Keratinocyte (primary cell): ENCODE results near the gene SNX8. TPM values are rescaled to one million over a fixed set of nuclear protein-coding genes. Genes with fewer than 3 reads are reported as not detected.

Source experiments
- DNase-seq: peaks from one replicate; pipeline ENCODE4 v3.0.0-alpha.2; 2011; ENCODE audit warnings: low read depth, missing footprints, low spot score
- FAIRE-seq: peaks from 2 replicates; lab custom pipeline; 2011; peaks lifted over from hg19 to GRCh38; lab: Jason Lieb, UNC
- H2AFZ ChIP-seq: 2 replicates; pipeline ENCODE4 v1.6.0; 2012; ENCODE audit warnings: low read length, control low read depth, inconsistent platforms; ENCODE audit not compliant: control insufficient read depth
- H3K27ac ChIP-seq: 2 replicates; pipeline ENCODE4 v1.5.1; 2011; ENCODE audit warnings: low read length; ENCODE audit not compliant: control insufficient read depth, insufficient read depth
- H3K27me3 ChIP-seq: 3 replicates; pipeline ENCODE4 v1.6.0; 2011; ENCODE audit warnings: low read length; ENCODE audit not compliant: control insufficient read depth, insufficient read depth; ENCODE audit errors: extremely low read depth
- H3K36me3 ChIP-seq, 2 experiments: 2 replicates in 1 of 2; 3 replicates in 1 of 2; pipeline ENCODE4 v1.5.1; 2011; ENCODE audit warnings: low read length in 2 of 2, mild to moderate bottlenecking in 1 of 2; ENCODE audit not compliant: control insufficient read depth in 2 of 2, insufficient read depth in 2 of 2; ENCODE audit errors: extremely low read depth in 1 of 2
- H3K4me1 ChIP-seq: 3 replicates; pipeline ENCODE4 v1.5.1; 2011; ENCODE audit warnings: low read length; ENCODE audit not compliant: control insufficient read depth, insufficient read depth; ENCODE audit errors: extremely low read depth
- H3K4me2 ChIP-seq: 3 replicates; pipeline ENCODE4 v1.6.0; 2011; ENCODE audit warnings: low read depth, low read length; ENCODE audit not compliant: control insufficient read depth, insufficient read depth; ENCODE audit errors: extremely low read depth
- H3K4me3 ChIP-seq, 3 experiments: fragments of 200-600 bp in 1 of 3; sonication (generic) in 1 of 3; 2 replicates in 2 of 3; 3 replicates in 1 of 3; pipeline ENCODE4 v1.5.1; 2011 to 2016; ENCODE audit warnings: low read length in 3 of 3, mild to moderate bottlenecking in 3 of 3, control low read depth in 2 of 3, inconsistent platforms in 1 of 3, low read depth in 1 of 3, mixed read lengths in 1 of 3, mixed run types in 1 of 3, moderate library complexity in 1 of 3; ENCODE audit not compliant: control insufficient read depth in 2 of 3, insufficient read depth in 2 of 3; ENCODE audit errors: extremely low read depth in 1 of 3
- H3K79me2 ChIP-seq: 2 replicates; pipeline ENCODE4 v1.6.0; 2012; ENCODE audit warnings: low read length; ENCODE audit not compliant: control insufficient read depth, insufficient read depth
- H3K9ac ChIP-seq: 3 replicates; pipeline ENCODE4 v1.6.0; 2011; ENCODE audit warnings: low read length; ENCODE audit not compliant: control insufficient read depth, insufficient read depth; ENCODE audit errors: extremely low read depth
- H3K9me1 ChIP-seq: 3 replicates; pipeline ENCODE4 v1.6.0; 2011; ENCODE audit warnings: low read length; ENCODE audit not compliant: control insufficient read depth, insufficient read depth; ENCODE audit errors: extremely low read depth
- H3K9me3 ChIP-seq: 2 replicates; pipeline ENCODE4 v1.5.1; 2012; ENCODE audit warnings: low read depth, low read length; ENCODE audit not compliant: control insufficient read depth
- H4K20me1 ChIP-seq: 3 replicates; pipeline ENCODE4 v1.6.0; 2011; ENCODE audit warnings: low read length; ENCODE audit not compliant: control insufficient read depth, insufficient read depth; ENCODE audit errors: extremely low read depth
- EZH2 ChIP-seq: IDR thresholded peaks from one replicate; pipeline ENCODE4 v1.6.1; 2012; ENCODE audit warnings: inconsistent platforms, mild to moderate bottlenecking, low read length, moderate library complexity
- dilution Hi-C: fragments of 300-500 bp; cut with MboI; formaldehyde crosslinking; loops from one replicate; pipeline ENCODE4 v1.7.0; 2020; ENCODE audit warnings: low sequenced_read_pairs; ENCODE audit not compliant: extremely low pct_ligation_motif_present
- polyA plus RNA-seq, 5 experiments: library from polyadenylated mRNA; depleted of rRNA in 3 of 5; stranded (reverse) in 3 of 5; stranded (forward) in 1 of 5; unstranded in 1 of 5; fragments of >200 nt; gene quantifications; 1 replicate in 1 of 5; 2 replicates in 3 of 5; 3 replicates in 1 of 5; pipeline versions ENCODE4 v1.2.1 to v1.2.3, GENCODE V29; 2011 to 2012; ENCODE audit warnings: missing spikeins in 2 of 5, low read depth in 1 of 5, low replicate concordance in 1 of 5
- TF ChIP-seq, protein P1 (sequence below), 3 experiments: IDR thresholded peaks in 1 of 3; conservative IDR thresholded peaks in 1 of 3; optimal IDR thresholded peaks in 1 of 3; 2 replicates in 2 of 3; 3 replicates in 1 of 3; pipeline versions ENCODE3 to v1.5.1; 2011; ENCODE audit warnings: low read length in 3 of 3, mild to moderate bottlenecking in 3 of 3, moderate library complexity in 2 of 3, control low read depth in 1 of 3, inconsistent platforms in 1 of 3; ENCODE audit not compliant: insufficient read depth in 2 of 3; ENCODE audit errors: extremely low read depth in 1 of 3

SNX8 gene
- polyA plus RNA-seq, 1 donor (not counting 4 experiments of a cell fraction or from before 2014, with no cell fraction given): 24.2 TPM

DNA sequence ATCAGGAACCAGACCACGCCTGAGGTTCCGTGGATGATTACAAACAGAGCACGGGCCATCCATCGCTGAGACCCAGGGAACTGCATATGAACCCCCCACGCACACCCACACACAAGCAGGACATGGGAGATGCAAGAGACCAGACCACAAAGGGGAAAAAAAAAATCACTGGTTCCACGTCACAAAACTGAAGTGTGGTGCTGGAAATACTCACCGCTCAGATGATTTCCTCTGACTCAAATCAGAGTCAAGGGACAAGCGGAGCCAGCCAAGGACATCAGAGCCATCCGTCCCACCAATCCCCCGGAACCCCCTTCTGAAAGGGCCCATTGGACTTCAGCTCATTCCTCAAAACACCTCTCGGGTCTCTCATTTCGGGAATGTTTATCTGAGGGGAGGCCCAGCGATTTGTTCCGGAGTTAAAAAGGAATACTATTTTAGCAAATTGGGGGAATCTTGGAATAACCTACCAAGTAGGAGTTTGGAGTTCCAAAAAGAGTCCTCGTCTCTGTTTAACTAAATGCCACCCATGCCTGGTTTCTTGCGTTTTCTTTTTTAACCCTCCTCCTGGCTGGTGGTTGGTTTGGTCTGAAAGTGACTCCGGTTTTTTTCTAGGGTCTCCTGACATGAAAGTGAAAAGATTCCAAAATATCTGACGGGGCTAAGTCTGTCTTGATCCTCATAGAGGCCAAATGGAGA, 15.0 kb downstream of the SNX8 start:
- no peak for FAIRE-seq
- TF ChIP-seq, protein P1, sequence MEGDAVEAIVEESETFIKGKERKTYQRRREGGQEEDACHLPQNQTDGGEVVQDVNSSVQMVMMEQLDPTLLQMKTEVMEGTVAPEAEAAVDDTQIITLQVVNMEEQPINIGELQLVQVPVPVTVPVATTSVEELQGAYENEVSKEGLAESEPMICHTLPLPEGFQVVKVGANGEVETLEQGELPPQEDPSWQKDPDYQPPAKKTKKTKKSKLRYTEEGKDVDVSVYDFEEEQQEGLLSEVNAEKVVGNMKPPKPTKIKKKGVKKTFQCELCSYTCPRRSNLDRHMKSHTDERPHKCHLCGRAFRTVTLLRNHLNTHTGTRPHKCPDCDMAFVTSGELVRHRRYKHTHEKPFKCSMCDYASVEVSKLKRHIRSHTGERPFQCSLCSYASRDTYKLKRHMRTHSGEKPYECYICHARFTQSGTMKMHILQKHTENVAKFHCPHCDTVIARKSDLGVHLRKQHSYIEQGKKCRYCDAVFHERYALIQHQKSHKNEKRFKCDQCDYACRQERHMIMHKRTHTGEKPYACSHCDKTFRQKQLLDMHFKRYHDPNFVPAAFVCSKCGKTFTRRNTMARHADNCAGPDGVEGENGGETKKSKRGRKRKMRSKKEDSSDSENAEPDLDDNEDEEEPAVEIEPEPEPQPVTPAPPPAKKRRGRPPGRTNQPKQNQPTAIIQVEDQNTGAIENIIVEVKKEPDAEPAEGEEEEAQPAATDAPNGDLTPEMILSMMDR (optimal IDR thresholded peaks at IDR 0.05 in 1 of 3, IDR thresholded peaks at IDR 0.05 in 1 of 3, conservative IDR thresholded peaks at IDR 0.05 in 1 of 3; ENCODE audit: extremely low read depth in 1 of 3, insufficient read depth in 2 of 3, low read length in 3 of 3): no peak
- TF ChIP-seq EZH2: no peak
- H3K9ac ChIP-seq: no peak overlapping the region

DNA sequence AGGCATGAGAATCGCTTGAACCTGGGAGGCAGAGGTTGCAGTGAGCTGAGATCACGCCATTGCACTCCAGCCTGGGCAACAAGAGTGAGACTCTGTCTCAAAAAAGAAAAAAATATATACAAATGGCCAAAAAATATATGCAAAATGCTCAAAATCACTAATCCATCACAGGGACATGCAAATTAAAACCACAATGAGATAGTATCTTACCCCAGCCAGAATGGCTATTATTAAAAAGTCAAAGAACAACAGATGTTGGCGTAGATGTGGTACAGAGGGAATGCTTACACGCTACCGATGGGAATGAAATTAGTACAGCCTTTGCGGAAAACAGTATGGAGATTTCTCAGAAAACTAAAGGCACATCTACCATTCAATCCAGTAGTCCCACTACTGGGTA, 17.4 kb downstream of the SNX8 start:
- dilution Hi-C loops: no loop called here
- FAIRE-seq: no peak
- H3K9me1 ChIP-seq: no peaks in the 10 kb centered on the region

More for the DNA sequence above, 15.0 kb downstream of the SNX8 start:
- no peaks in the 10 kb centered on the region for H3K9me3 ChIP-seq
- no peak overlapping the region for H2AFZ ChIP-seq
- no peak overlapping the region for H3K4me2 ChIP-seq
- H3K4me1 ChIP-seq: no peaks in the 10 kb centered on the region
- no peak overlapping the region for H3K4me3 ChIP-seq
- no peak for DNase-seq
- dilution Hi-C loops: no loop called here
- H4K20me1 ChIP-seq: no peaks in the 10 kb centered on the region
- H3K9me1 ChIP-seq: no peaks in the 10 kb centered on the region
- H3K79me2 ChIP-seq: no peaks in the 10 kb centered on the region
- no peaks in the 10 kb centered on the region for H3K27me3 ChIP-seq
- no peaks in the 10 kb centered on the region for H3K36me3 ChIP-seq
- no peak overlapping the region for H3K27ac ChIP-seq

More for the DNA sequence above, 17.4 kb downstream of the SNX8 start:
- TF ChIP-seq EZH2: no peak
- TF ChIP-seq, protein P1 (optimal IDR thresholded peaks at IDR 0.05 in 1 of 3, IDR thresholded peaks at IDR 0.05 in 1 of 3, conservative IDR thresholded peaks at IDR 0.05 in 1 of 3; ENCODE audit: extremely low read depth in 1 of 3, insufficient read depth in 2 of 3, low read length in 3 of 3): no peak
- no peak overlapping the region for H3K4me3 ChIP-seq
- H3K9me3 ChIP-seq: no peaks in the 10 kb centered on the region
- no peak overlapping the region for H2AFZ ChIP-seq
- DNase-seq: no peak
- no peaks in the 10 kb centered on the region for H3K27me3 ChIP-seq
- H3K36me3 ChIP-seq: no peaks in the 10 kb centered on the region
- no peak overlapping the region for H3K4me2 ChIP-seq
- H4K20me1 ChIP-seq: no peaks in the 10 kb centered on the region
- no peak overlapping the region for H3K27ac ChIP-seq
- H3K9ac ChIP-seq: no peak overlapping the region
- no peaks in the 10 kb centered on the region for H3K4me1 ChIP-seq
- H3K79me2 ChIP-seq: no peaks in the 10 kb centered on the region
